ENCODE results near the gene GLT6D1.

Gene GLT6D1

DNA sequence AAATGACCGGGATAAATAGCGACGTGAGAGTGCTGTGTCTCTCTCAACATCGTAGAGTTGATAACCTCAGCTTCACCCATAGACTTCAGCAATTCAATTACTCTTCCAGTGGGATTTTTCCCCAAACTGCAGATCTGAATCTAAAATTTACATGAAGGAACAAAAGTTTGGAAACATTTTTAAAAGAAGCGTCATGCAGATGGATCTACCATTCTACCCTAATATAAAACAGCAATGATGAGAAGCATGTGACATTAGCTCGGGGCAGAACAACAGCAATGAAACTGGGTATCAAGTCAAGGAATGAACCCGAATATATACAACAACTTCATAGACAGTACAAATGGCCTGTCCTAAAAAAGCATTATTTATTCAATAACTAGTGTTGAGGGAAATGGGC is 18.8 kb downstream of the GLT6D1 start:
- no peak for DNase-seq

DNA sequence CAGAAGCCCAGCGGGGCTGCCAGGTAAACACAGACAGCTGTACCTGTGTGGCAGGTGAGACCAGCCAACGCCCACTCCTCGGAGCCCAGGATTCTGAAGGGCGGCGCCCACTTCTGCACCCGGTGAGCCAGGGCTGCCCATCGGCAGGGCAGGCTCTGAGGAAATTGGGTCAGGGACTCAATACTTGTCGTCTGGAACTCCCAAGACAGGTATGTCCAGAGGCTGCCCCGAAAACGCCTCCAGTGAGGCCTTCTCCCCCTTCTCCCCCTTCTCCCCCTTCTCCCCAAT is 19.8 kb downstream of the GLT6D1 start:
- DNase-seq: no peak

DNA sequence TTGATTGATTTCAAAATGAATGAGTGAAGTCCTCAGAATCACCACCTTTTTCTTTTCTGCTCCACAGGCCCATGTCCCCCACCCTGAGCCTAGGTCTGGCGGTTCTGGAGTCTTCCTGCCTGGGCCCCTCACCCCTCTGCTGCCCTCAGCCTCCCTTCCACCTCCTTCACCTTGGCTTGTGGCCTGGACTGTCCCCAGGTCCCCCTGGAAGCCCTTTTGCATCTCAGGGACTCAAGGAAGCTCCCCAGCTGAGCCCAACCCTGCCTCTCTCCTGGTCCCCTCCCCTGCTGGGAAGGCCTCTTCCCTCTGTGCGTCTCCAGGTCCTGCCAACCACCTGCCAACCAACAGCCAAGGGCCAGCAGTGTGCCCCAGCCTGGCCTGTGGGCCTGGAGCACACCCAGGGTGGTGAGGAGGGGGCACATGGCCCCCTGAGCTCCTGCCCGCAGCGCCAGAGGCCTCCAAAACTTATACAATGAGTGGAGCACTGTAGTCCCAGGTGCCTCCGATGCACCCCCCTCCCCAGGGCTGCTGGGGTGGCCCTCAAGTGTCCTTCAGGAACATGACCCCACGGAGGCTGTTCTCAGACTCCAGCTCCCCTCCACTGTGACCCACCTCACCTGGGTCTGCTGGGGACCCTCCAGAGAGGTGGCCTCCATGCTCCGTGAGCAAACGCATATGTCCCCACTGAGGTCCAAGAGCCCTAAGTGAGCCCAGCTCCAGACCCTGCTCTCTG is 20.3 kb downstream of the GLT6D1 start:
- DNase-seq: no peak

DNA sequence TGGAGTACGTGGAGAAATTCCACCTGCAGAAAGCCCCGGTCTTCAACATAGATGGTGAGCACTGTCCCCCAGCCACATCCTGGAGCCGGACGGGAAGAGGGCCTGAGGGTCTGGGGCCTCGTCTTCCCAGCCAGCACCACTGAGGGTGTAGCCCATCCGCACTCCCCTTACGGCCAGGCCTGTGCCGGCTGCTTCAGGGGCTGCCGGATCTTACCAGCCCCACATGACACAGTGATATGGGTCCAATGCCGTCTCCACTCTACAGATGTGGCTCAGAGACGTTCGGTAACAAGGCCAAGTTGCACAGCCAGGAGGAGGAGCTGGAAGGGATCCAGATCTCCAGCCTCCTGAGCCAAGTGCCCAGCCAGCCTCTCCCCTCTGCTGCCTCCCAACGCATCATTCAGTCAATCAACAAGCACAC is 21.3 kb downstream of the GLT6D1 start:
- DNase-seq: no peak

DNA sequence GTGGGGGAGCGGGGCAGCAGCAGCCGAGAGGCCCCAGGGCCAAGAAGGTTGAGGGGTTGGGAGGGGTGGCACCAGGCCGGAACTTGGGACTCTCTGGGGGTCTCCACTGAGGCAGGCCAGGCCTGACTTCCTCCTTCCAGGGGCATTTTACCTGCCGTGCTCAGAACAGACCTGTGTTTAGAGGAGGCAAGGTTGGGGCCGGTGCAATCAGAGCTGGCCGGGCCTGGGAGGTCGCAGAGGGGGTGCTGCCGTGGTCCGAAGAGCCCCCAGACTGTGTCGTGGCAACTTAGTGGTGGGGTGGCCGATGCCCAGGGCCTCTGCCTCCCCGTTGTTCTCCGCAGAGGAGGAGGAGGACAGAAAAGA is 21.8 kb downstream of the GLT6D1 start:
- no peak for DNase-seq

DNA sequence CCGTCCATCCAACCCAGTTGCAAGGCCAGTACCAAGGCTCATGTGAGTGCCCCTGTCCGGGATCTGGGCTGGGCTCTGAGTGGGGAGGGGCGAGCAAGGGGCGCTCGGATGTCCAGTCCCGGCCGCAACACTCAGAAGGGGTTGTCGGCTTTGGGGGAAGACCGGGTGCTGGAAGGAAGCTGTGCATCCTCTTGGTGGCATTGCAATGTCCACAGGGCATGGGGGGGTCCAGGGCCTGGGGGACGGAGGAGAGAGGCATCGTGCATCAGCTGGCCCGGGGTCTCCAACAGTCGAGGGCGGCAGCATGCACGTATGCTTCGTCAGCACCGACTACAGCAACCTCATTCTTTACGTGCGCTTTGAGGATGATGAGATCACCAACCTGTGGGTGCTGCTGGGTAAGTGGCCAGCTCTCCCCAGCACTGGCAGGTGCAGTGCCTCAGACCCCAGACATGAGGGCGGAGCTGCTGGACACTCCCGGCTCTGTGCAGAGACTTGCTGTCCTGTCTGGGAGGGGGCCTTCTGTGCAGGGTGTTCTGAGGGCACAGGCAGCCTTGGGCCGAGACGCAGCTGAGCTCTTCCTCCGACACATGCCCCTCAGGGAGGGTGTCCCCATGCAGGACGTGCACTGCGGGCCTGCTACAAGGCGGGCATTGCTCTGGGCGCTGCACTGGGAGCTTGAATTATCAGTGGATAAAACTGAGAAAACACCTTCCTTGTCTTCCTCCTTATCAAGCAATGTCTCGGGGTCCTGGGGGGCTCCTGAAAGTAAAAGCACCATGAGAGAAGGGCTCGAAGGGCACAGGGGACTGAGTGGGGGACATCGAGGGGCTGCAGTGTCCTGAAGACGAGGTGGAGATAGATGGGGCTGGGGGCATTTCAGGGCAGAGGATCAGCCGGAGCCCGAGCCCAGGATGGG is 22.5 kb downstream of the GLT6D1 start:
- no peak for DNase-seq

DNA sequence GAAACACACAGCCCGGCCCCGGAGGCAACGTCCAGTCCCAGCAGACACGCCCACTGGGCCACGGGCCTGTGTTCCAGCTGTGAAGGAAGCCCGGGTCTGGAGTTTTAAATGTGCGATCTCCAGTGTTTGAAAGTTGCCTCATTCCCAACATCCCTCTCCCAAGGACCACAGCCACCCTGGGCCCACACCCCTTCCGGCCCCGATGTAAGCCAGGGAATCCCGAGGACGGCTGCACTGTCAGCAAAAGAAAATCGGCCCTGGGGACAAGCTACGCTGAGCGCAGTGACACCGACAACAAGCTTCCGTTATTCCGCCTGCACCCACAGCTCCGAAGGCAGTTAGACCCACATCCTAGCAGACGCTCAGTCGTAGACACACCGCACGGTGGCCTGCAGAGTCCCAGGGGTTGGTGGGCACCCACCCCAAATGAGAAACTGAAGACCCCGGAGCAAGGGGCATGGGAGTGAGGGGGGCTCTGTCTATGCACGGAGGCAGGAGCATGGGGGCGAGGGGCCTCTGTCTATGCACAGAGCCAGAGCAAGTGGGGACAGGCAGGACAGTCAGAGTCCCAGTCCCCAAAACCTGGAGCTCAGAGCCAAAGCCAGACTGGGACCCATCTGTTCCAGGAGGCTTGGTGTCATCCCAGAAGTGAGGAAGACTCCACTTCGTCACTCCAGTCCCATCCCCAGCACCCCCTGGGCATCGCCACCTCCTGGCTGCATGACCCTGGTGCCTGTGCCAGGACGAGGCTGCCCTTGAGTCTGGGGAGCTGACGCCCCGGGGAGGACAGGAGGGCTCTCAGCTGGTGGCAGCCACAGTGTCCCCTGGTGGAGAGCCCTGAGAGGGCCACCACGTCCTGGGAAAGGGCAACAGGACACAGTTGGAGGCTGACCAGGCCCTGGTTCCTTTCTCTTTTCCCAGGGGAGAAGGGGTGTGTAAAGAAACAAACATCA is 23.4 kb downstream of the GLT6D1 start:
- DNase-seq: peak; percentile 11

DNA sequence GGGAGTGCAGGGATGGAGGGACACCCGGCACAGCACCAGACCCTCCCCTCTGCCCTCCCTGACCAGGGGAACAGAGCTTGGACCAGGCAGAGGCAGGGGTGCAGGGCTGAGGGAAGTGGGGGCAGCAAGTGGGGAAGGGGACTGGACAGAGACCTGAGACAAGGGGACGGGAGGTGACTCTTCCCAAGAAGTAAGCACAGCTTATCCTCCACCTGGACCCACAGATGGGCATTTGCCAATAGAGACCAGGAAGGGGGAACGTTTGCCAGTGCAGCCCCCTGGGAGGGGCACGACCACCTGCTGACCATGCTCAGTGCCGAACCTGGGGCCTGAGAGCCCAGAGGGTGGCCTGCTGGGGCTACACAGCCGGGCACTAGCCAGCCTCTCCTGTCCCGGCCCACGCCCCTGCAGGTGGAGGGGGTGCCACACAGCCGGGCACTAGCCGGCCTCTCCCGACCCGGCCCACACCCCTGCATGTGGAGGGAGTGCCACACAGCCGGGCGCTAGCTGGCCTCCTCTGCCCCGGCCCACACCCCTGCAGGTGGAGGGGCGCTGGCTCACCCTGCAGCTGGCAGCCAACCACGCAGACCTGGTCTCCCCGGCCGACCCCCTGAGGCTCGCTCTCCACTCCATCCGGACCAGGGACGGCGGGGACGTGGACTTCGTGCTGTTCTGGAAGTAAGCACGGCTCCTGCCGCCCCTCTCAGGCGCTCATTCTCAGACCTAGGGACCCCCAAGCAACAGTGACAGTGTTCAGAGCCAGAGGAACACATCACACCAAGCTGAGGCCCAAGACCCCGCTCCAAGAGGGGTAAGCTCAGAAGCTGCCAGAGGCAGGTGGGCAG is 24.3 kb downstream of the GLT6D1 start:
- no peak for DNase-seq

DNA sequence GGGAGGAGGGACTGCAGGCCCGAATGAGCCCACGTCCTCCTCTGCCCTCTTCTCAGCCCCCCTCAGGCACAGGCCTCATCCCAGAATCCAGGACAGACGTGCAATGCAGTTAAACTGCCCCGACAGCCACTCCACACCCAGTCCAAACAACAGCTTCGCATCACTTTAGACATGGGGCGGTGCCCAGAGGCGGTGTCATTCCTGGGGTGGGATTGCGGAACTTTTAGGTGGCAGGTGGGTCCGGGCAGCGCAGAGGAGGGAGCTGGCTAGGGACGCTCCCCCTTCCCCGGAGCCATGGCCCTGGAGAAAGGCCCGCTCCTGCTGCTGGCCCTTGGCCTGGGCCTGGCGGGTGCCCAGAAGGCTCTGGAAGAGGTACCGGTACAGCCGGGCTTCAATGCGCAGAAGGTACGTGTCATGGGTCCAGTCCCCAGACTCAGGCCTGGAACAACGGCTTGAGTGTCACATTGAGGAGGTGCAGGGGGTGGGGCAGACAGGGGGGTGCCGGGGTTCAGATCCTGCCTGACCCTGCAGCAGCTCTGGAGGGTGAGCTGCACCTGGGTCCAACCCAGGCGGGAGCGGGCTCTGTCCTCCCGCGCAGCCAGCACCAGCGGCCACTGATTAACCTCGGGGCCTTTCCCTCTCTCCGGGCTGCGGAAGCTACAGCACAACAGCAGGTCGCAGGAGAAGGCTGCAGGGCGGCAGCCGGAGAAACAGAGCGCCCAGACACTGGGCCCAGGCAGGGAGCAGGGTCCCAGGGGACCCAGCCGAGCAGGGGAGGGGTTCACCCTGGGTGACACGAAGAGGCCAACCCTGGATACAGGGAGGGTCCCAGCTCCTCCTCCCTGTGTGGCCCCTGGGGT is 25.2 kb downstream of the GLT6D1 start:
- DNase-seq: no peak

DNA sequence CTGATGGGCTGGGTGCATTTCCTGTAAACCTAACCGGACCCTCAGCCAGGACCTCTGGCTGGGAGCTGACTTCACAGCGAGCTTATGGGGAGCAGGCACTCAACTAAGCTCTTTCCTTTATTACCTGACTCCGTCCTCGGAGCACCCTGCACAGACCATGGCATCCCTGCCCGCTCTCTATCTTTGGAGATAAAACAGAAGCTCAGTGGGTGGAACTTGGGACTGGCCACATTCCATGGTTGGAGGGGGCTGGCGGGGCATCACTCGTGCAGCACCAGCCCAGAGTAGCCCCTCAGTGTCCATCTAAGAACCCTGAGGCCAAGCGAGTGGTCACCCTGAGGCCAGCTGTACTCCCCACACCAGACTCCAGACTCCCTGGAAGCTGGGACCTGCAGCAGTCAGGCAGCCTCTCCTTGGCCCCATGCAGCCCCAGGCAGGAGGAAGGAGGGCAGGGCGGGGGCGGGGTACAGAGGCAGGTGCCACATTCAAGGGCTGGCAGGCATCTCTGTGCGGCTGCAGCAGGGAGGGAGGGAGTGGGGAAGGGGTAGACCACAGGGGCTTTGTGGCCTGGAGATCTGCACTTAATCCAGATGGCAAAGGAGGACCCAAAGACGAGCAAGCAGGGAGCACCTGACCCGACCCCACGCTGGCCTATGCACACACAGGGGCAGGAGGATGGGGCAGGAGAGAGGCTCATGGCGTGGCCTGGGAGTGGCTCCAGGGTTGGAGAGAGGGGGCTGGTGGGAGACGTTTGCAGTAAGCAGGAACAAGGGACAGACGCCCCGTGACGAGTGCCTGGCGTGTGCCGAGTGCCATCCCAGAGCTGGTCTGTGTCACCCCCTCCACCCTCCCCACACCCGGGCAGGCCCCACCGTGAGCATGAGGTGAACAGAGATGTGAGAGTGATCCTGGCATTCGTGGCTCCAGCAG is 26.1 kb downstream of the GLT6D1 start:
- DNase-seq: no peak

DNA sequence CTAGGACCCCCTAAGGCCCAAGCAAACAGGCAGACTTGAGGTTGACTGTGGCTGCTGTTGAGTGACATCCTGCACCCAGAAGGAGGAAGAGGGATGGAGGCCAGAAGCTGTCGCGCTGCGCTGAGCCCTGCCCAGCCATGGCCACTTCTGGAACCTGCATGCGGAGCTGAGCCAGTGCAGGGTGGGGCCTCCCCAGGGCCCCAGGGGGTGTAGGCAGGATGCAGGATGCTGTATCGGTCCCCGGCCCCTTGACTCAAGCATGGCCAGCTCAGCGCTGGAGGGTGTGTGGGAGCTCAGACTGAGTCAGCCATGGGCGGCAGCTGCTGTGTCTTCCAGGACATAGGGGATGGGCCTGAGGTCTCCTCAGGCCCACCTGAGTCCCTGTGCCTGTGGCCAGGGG is 26.9 kb downstream of the GLT6D1 start:
- no peak for DNase-seq

DNA sequence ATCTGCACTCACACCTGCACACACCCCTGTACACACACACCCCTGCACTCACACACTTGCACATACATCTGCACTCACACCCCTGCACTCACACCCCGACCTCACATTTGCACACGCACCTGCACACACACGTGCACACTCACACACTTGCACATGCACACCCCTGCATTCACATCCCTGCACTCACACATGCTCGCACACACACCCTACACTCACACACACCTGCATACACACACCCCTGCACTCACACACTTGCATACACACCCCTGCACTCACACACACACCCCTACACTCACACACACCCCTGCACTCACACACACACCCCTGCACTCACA is 27.5 kb downstream of the GLT6D1 start:
- DNase-seq: no peak

DNA sequence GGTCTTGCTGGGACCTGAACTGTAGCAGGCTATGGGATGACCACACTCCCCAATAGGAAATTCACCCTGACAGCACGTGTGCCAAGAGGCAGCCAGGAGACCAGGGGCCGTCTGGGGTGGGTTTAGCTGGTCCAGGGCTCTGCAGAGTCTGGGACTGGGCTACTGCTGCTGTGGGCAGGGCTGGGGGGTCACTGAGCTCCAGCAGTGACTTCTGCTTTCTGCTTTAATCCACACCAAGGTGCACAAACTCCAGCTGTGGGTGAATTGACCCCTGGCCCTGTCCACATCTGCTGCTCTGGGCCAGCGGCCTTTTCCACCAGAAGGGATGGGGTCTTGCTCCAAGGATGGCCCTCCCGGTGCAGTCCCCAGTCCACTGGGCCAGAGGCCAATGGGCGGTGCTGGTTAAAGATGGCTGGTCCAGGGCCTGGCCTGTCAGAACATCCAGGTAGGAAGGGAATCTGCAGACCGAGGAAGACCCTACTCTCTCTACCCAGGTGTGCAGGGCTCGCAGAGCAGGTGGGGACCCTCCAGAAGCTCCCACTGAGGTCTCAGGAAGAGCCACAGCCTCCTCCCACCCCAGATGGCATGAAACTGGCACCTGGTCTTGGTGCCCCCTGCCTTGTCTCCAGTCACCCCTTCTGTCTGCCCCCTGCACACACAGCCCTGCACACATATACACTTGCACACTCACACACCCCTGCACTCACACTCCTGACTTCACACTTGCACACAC is 28.0 kb downstream of the GLT6D1 start:
- DNase-seq: no peak

DNA sequence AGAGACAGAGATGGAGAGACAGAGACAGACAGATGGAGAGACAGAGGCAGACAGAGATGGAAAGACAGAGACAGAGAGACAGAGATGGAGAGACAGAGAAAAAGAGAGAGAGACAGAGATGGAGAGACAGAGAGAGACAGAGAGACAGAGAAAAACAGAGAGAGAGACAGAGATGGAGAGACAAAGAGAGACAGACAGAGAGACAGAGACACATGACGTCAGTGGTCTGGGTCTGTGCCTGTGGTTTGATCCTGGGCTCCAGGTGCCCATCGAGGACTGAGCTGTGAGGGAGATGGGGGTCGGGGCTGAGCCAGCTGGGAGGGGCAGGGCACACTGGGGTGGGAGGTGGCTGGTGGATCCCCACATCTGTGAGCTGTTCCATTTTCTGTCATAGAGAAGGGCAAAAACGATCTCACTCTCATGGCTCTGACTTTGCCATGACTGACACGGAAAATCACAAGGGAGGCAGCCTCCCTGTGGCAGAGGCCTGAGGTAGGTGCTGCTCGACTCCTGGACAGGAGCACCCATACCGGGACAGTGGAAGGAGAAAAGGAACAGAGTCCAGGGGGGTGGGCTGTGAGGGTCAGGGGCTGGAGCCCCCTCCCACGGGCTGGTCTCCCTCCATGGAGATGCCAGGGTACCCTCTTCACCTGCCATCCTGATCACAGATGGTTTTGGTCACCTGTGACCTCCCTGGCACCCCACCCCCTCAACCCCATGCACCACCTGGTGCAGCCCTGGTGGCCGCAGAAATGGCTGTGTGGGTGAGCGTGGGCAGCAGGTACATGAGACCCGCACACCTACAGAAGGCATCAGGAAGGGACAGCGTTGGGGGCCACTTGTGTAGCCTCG is 28.8 kb downstream of the GLT6D1 start:
- DNase-seq: no peak

DNA sequence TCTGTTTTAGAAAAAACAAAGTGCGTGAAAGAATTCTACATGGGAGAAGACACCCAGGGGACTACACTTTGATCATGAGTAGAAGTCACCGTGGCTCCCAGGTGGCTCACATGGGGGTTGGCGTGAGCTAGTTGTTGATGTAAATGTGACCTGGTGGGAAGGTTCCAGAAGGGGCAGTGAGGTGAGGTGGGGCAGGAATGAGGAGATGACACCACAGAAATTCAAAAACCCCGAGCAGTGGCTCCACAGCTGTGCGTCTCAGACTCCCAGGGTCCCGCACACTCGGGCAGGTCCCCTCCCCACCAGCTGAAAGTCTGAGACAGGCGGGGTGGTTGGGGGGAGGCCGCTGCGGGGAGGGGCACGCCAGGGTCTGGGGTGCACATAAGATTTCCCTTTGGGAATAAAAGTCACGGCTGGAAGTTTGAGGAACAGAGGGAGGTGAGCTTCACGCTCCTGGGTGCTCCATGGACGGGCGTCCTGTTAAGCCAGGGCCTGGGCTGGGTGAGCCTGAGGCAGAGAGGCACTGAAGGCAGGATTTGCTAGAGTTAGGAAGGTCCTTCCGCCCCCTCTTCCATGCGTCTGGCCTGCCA is 29.9 kb downstream of the GLT6D1 start:
- DNase-seq: no peak

DNA sequence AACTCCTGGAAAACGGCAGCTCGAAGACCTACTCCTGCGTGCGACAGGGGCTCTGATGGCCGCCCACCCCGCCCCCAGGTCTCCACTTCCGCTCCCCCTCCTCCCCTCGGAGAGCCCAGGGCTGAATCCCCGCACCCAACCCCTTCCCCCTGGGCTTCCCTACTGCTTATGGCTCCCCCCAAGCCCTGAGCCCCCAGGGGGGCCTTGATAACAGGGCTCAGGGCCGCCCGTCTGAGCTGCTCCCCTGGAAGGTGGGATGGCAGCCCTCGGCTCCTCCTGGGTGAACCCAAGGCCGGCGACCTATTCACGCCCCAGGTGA is 30.4 kb downstream of the GLT6D1 start:
- DNase-seq: no peak

DNA sequence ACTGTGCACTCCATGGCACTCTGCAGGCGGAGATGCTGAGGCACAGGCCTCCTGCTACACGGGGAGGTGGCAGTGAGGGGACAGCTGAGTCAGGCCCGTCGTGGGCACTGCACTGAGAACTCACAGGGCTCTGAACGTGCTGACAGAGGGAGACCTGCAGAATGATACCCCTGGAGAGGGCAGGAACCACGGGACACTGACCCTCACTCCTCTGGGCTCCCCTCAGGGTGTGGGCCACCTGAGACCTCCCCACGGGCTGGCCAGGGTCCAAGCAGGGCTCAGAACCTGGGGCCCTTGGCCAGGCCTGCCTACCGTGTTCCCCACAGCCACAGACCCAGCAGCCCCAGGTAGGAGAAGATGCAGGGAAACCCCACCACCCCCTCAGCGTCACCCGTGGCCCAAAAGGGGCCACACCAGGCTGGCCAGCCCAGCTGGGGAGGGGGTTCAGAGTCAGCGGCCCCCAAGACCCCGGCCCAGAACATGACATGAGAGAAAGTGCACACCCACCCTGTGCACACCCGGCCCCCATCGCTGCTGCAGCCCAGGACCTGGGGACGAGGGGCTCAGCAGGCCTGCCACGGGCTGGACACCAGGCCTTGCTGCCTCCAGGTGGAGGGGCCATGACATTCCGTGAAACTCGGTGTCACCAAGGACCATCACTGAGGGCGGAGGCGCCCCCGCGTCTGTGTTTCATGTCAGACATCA is 30.9 kb downstream of the GLT6D1 start:
- no peak for DNase-seq
